Hematopoietic multipotent progenitor cell treated with erythropoietin and hydrocortisone succinate and interleukin-3 and kit ligand, for 8 days (in vitro differentiated cells): ENCODE measurements around the gene PTPRK.
A peak's percentile ranks its signal among the peaks of the same experiment; 100 is the strongest.

Source experiments
- DNase-seq: peaks from one replicate; pipeline ENCODE4 v3.0.0-alpha.2; 2015

The PTPRK gene

DNA sequence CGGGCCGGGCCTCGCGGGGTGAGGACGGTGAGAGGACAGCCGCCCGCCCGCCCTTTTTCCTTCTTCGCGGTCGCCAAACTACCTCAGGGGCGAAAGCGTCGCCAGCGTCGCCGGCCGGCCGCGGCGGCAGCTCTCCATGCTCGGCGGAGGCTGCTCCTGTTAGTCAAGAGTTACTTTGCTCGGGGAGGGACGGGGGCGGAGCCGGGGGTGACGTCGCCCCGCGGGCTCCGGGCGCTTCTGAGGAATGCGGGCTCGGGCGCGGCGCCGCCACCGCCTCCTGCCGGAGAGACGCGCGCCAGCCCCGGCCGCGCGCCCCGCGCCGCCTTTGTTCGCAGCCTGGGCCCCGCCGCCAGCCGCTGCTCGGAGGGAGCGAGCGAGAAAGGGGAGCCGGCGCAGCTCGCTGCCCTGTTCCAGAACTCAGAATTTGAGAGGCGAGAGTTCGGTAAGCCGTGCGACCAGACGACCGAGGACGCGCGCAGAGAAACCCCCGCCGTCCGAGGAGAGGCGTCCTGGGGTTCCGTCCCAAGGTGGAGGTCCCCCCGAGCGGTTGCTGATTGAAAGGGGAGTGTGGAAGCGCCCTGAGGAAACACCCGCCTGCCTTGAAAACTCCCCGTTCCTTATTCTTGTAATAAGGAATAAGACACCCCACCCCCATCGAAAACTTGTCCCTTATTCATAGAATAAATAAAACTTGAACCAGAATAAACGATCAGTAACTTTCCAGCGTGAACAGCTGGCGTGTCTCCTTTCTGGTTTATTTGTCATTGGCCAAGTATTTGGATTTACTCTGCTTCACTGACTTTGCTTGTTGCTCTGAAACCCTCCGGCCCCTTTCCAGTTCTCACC lies at the start of gene PTPRK:
TSS of gene PTPRK (minus strand) at position 164 of the 846 bp plus-strand sequence. CDS start 241 bp downstream, outside the sequence.
- DNase-seq: peak; percentile 66

- no peak for DNase-seq
These were observed 46.6 kb upstream of the PTPRK start for GRCh38 chr6:128567029-128567428.

- no peak for DNase-seq
These were observed 40.6 kb upstream of the PTPRK start for GRCh38 chr6:128560966-128561365.

- no peak for DNase-seq
These were observed 38.5 kb upstream of the PTPRK start for GRCh38 chr6:128558924-128559323.

DNA sequence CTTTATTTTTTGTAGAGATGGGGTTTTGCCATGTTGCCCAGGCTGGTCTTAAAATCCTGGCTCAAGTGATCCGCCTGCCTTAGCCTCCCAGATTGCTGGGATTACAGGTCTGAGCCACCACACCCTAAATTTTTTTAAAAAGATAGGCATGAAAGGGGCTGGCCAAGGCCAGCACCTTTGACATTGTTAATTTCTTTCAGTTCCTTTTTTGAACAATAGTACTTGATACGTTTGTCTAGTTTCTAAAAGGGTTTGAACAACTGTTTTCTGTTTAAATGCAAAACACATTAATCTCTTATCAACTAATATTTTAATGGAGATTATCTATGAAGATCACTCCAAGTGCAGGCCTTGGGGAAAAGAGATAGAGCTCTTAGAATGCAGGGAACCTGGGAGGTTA lies 37.6 kb upstream of the PTPRK start:
- DNase-seq: no peak

GRCh38 chr6:128557081-128557480 lies 36.7 kb upstream of the PTPRK start:
- DNase-seq: no peak

DNA sequence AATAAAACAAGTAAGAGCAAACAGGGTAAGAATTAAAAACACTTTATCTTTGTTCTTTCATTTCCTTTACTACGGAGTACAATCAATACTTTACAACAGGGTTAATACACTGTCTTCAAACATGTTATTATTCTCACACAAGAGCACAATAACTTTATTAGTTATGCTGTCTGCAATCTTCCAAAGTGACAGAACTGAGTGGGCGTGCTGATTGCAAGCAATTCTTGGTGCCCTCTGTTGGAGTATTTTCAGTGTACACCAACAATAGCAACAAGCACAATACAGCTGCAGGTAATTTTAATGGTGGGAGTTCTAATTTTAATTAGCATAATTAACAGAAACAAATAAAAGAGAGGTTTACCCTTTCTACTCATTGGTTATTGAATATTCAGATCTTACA lies 33.9 kb upstream of the PTPRK start:
- no peak for DNase-seq

GRCh38 chr6:128541261-128541660 lies 20.9 kb upstream of the PTPRK start:
- DNase-seq: no peak

DNA sequence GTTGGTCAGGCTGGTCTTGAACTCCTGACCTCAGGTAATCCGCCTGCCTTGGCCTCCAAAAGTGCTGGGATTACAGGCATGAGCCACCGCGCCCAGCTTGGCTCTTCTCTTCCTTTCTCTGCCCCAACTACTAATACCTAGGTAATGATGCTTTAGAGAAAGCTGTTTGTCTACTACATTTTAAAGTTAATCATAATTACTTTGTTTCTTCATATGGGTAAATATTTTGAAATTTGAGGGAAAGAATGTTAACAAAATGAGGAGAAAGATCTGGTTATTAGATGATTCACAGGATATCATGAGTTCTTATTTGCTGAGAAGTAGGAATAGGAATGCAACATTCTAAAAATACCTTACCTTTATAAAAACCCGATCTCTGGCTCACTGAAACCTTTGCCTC lies 18.4 kb upstream of the PTPRK start:
- no peak for DNase-seq

DNA sequence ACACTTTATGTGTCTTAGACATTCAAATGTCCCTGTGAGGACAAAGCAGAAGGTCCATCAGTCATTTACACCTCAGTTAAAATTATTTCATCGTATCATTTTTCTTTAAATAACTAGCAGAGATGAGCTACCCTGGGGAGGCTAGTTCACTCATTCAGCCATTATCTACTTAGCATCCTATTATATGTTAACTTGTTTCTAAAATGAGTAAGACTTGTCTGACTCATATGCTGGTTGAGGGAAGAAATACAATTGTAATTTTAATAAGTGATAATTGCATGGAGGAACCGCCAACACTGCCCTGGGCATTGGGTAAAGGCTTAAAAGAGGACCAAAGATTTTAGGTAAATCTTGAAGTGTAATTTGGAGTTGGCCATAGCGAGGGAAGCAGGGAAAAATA lies 12.4 kb upstream of the PTPRK start:
- DNase-seq: no peak

DNA sequence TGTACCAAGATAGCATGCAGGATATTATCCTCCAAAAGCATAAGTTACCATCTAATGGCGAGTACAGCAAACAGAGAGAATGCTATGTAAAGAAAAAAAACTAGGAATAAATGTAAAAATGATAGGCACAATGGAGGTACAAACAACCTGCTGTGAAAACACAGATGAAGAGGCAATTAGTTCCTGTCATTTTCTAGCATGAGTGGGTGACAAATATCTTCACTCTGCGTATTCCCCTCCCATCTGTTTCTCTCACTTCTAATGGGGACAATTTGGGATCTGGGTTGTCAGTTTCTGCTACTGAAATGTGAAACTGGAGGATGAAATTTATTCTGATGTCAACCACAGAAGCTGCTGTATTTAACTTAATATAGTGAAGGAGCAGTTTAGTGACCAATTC lies 11.7 kb upstream of the PTPRK start:
- DNase-seq: no peak

DNA sequence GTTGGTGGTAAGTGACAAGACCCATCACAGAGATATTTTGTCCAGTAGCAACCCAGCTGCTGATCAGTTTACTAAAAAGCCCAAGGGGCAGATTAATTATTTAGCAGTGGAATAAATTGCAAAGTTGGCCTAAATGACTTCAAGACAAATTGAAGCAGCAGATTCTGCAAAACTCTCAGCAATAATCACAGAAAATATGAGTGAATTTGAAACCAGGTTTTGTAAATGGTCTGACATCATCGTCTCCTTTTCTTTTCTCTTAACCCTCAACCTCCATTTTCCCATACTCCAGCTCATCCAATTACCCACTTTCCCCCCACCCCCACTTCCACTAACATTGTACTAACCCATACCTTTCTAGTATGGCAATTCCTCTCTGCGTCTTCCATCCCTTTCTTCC lies 11.3 kb upstream of the PTPRK start:
- no peak for DNase-seq

DNA sequence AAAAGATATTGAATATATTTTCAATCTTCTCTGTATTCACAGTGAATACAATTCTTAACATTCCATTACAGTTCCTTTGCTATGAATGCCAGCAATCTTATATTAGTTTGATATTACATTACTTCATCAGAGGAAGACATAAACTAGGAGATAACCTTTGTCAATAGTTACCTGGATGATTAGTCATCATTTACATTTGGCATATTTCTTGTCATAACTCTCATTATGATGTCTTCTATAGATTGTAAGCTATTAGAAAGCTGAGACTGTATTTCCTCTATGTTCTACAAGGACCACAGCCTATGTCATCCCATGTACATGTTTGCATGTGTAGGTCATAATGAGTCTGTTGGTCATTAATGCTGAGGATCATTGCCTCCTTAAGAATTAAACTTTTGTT lies 7.8 kb upstream of the PTPRK start:
- DNase-seq: no peak

DNA sequence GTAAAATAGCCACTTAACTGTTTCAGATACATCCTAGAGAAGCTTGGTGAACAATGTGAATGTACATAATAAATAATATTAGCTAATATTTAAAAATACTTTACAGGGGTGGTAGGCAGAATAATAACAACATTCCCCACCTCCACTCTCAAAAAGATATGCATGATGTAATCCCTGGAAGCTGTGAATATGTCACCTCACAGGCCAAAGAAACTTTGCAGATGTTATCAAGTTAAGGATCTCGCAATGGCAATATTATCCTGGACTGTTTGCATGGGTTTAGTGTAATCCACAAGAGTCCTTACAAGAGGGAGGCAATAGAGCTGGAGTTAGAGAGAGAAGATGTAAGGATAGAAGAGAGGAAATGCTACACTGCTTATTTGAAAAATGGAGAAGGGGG lies 7.0 kb upstream of the PTPRK start:
- DNase-seq: no peak

GRCh38 chr6:128526152-128526914 lies 5.9 kb upstream of the PTPRK start:
- DNase-seq: no peak

- no peak for DNase-seq
These were observed 5.0 kb upstream of the PTPRK start for GRCh38 chr6:128525406-128525805.

DNA sequence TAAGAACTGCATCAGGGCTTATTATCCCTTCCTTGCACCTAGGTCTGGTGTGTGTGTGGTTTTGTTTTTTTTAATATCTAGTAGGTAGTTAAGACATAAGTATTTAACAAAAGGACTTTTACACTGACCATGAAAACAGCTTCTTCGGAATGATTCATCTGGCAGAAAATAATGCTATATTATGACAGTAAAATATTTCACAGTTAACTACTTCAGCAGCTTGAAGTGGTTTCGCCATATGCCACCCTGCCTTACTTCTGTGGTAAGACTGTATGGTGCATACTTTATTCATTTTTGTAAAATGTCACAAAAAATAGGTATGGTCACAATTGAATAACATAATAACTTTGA lies 858 bp upstream of the PTPRK start:
- no peak for DNase-seq

DNA sequence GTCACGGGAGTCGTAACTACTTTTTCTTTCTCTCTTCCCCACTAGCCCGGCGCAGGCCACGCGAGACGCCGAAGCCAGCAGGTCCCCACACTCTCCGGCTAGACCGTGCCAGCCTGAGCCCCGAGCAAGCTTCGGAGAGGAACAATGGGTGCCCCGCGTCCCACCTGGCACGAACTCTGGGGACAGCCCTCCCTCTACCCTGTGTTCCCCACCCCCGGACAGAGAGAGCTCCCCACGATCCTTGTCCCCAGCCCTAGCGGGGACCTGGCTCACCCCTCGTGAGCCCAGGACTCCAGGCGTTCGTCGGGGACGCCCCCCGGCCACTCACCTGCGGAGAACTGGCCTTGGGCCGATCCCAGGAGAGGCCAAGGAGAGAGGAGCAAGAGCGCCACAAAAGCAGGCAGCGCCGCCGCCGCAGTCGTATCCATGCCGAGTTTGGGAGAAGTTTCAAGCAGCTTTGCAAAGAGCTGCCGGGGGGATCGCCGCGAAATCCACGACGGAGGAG lies 416 bp downstream of the PTPRK start:
- DNase-seq: no peak

DNA sequence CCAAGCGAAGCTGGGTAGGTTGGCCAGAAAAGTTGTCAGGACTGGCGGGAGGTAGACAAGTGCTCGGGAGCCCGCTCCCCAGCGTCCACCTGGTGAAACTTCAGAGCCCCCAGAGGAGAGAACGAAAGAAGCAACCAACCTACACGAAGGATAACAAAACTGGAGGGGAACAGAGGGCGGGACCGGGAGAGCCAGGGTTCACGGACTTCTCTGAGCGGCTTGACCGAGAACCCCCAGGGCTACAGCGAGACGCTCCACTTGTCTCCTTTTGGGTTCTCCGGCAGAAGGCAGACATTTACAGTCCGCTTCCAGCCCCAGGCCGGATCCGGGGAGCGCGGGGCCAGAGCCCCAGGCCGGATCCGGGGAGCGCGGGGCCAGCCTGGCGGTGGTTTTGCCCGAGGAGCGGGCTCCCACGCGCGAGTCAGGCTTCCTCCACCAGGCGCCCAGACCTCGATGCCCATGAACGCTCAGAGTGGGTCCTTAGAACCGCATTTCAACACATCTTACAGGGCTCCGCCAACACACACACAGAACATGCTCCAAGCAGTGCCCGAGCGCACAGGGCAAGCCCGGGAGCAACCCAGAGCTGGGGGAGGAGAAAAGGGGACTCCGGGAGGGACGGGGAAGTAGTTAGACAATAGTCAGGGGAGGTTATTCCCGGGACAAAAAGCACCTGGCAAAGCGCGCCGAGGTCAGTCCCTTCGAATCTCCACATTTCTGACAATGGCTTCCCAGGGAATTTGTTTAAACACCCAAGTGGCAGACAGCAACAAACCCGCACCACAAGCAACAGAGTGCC lies 1.1 kb downstream of the PTPRK start:
- no peak for DNase-seq

GRCh38 chr6:128518434-128519131 lies 1.8 kb downstream of the PTPRK start:
- no peak for DNase-seq

DNA sequence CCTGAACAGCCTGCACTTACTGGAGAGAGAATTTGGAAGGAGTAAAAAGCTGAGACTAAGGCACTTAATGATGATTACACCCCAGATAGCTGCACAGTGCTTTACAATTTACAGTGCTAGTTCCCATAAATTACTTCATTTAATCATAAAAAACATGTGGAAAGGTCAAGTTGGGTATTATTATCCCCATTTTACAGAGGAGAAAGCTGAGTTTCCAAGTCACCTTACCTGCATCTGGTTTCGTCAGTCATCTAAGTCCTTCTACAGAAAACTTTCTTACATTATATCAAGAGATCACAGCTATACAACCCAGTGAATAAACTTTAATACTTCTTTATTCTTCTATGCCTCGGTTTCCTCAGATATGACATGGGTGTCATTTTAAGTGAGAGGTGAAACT lies 3.3 kb downstream of the PTPRK start:
- DNase-seq: no peak

- DNase-seq: no peak
These were observed 3.9 kb downstream of the PTPRK start for GRCh38 chr6:128516514-128516898.
